ENCODE data around the gene RANBP1.

GRCh38 chr22:20133930-20134549, 18.1 kb downstream of the RANBP1 start:
- TF ChIP-seq CTCF (IDR thresholded peaks at IDR 0.05; ENCODE audit: borderline replicate concordance, extremely low read depth, low read length, poor library complexity, severe bottlenecking): no peak
- no peak for TF ChIP-seq EZH2 (IDR thresholded peaks at IDR 0.05; ENCODE audit: borderline replicate concordance, low read depth, low read length, severe bottlenecking)
